GM08714 (cell line): ENCODE measurements around the gene MBTD1.
"Not testable (repeated sequence)": the region's sequence is repeated elsewhere in the genome, so short reads cannot be mapped to it uniquely, and the experiment has no call there.

Source experiments
- H3K4me3 ChIP-seq: fragments of 200-500 bp; sonication (Bioruptor generic); 2 replicates; pipeline ENCODE4 v1.5.1; 2014; ENCODE audit warnings: mild to moderate bottlenecking, low read length, inconsistent platforms
- ZNF274 ChIP-seq: IDR thresholded peaks from 2 replicates; pipeline ENCODE4 v1.6.1; 2012; ENCODE audit warnings: mild to moderate bottlenecking, low read depth, low read length

MBTD1 gene

GRCh38 chr17:51259564-51260236, at the start of gene MBTD1:
Gene MBTD1, minus strand, starts transcription at chr17:51260049. Its CDS starts 34,888 bp downstream, at chr17:51225161.
- H3K4me3 ChIP-seq: peak within 1 kb of the TSS; percentile 88
- TF ChIP-seq ZNF274: no peak

DNA sequence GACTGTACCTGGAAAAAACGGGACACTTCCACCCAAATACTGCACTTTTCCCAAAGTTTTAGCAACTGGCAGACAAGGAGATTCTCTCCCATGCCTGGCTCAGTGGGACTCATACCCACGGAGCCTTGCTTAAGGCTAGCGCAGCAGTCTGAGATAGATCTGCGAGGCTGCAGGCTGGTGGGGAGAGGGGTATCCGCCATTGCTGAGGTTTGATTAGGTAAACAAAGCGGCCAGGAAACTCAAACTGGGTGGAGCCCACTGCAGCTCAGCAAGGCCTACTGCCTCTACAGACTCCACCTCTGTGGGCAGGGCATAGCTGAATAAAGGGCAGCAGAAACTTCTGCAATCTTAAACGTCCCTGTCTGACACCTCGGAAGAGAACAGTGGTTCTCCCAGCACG, 45.3 kb upstream of the MBTD1 start:
- no peak for TF ChIP-seq ZNF274
- no peak overlapping the region for H3K4me3 ChIP-seq

DNA sequence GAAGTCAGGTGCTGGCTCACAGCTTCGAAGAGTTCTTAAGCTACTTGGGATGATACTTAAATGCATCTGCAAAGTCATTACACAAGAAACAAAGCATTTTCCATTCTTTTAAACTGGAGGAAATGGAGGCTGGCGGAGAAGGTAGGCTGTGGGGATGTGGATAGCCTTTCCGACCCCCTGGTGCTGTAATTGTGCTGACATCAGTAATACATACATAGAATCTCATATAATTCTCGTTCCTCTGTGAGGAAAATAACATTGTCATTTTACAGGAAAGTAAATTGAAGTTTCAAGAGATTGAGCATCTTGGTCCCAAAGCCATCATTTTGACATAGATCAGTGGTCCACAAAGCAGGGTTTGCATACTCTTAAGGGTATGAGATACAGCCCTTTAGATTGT, 40.0 kb upstream of the MBTD1 start:
- TF ChIP-seq ZNF274: no peak
- H3K4me3 ChIP-seq: no peak overlapping the region

GRCh38 chr17:51298508-51299371, 38.9 kb upstream of the MBTD1 start:
- H3K4me3 ChIP-seq: no peak overlapping the region
- no peak for TF ChIP-seq ZNF274

- not testable (repeated sequence) for H3K4me3 ChIP-seq
These were observed 34.5 kb upstream of the MBTD1 start for GRCh38 chr17:51294338-51294737.

GRCh38 chr17:51289696-51290111, 29.9 kb upstream of the MBTD1 start:
- H3K4me3 ChIP-seq: no peak overlapping the region
- TF ChIP-seq ZNF274: no peak

- TF ChIP-seq ZNF274: no peak
- H3K4me3 ChIP-seq: no peak overlapping the region
These were observed 27.6 kb upstream of the MBTD1 start for GRCh38 chr17:51287412-51287811.

DNA sequence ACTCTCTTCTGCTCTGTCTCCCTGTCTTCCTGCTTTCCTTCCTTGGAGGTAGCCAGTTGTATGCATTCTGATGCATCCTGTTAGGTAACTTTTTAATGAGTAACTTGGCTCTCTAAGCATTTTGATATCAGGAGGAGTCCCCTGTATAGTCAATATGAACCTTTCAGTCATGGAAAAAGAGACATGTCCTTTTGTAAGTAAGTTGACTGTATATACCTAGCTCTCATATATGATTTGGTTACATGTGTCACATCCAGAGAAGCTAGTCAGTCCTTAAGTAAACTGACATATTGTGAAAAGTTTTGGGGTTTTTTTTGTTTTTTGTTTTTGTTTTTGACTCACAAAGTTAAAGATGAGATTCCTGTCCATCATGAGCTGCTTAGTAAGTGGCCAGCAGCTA, 19.3 kb upstream of the MBTD1 start:
- no peak overlapping the region for H3K4me3 ChIP-seq
- no peak for TF ChIP-seq ZNF274

GRCh38 chr17:51275381-51275780, 15.5 kb upstream of the MBTD1 start:
- no peak overlapping the region for H3K4me3 ChIP-seq
- TF ChIP-seq ZNF274: no peak

- no peak for TF ChIP-seq ZNF274
- no peak overlapping the region for H3K4me3 ChIP-seq
These were observed 13.0 kb upstream of the MBTD1 start for GRCh38 chr17:51272812-51273211.

- H3K4me3 ChIP-seq: no peak overlapping the region
- no peak for TF ChIP-seq ZNF274
These were observed 10.8 kb upstream of the MBTD1 start for GRCh38 chr17:51270636-51271035.

- H3K4me3 ChIP-seq: no peak overlapping the region
- no peak for TF ChIP-seq ZNF274
These were observed 10.1 kb upstream of the MBTD1 start for GRCh38 chr17:51269991-51270390.

- not testable (repeated sequence) for H3K4me3 ChIP-seq
These were observed 4.6 kb upstream of the MBTD1 start for GRCh38 chr17:51264466-51264865.

DNA sequence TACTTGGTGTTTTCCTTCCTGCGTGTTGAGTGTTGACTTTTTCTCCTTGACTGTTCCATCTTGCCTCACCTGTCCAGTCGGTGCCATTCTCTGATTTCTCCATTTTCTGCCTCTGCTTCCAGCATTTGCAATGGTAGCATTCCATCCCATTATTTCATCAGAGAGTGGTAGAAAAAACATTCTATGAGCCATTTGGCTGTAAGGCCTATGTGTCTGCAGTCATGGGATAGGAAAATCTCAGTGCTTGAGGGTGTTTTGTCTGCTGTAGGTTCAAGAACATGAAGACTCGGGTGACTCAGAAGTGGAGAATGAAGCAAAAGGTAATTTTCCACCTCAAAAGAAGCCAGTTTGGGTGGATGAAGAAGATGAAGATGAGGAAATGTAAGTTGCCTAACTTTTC, 3.2 kb upstream of the MBTD1 start:
- no peak overlapping the region for H3K4me3 ChIP-seq
- TF ChIP-seq ZNF274: no peak

DNA sequence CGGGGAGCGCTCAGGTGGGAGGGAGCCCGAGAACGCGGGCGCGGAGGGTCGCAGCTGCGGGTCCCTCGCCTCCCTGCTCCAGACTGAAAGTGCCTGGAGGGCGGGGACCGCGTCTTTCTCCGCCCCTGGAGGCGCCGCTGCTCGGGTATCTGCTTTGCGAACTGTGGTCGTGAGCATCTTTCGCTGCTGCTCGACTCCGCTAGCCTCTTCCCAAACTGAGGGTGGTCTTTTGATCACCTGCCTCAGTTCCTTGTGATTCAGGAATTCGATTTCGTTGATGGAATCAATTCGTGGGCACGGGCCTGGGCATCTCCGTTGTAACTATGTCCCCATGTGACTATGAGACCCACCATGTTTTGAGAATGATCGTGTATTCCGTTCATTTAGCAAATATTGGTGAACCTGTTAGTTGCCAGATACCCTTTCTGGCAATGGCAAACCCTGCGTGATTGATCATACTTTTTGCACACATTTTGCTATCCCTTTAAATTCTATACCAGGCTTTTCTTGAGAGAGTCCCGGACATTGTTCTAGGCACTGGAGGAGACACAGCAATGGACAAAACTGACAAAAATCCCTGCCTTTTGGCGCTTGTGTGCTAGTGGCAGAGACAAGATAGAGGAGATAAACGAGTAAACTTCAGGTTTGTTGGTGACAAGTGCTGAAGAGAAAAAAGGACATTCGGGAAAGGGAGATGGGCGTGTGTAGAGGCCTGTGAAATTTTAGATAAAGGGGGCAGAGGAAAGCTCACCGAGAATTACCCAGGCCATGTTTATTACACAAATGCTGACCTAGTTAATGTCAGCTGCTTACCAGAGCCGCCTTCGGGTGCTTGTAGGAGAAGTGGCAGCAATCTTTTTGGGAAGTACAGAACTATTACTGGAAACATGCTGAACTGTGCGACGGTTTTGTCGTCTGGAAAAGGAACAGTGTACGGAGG, 1.4 kb upstream of the MBTD1 start:
- peak overlapping the region; percentile 88 for H3K4me3 ChIP-seq
- no peak for TF ChIP-seq ZNF274
